ENCODE measurements around the gene WDR18. TPM values are rescaled to one million over a fixed set of nuclear protein-coding genes. Genes with fewer than 3 reads are reported as not detected.

Gene WDR18
- total and polyA plus RNA-seq, 2 donors (not counting 1 experiment from before 2014, with no cell fraction given) = 10.0 to 42.3 TPM

GRCh38 chr19:942133-942645, 42.0 kb upstream of the WDR18 start:
- no peaks in the 10 kb centered on the region for H3K27me3 ChIP-seq (ENCODE audit: control insufficient read depth, insufficient read depth, low read length)
- TF ChIP-seq, protein P1, sequence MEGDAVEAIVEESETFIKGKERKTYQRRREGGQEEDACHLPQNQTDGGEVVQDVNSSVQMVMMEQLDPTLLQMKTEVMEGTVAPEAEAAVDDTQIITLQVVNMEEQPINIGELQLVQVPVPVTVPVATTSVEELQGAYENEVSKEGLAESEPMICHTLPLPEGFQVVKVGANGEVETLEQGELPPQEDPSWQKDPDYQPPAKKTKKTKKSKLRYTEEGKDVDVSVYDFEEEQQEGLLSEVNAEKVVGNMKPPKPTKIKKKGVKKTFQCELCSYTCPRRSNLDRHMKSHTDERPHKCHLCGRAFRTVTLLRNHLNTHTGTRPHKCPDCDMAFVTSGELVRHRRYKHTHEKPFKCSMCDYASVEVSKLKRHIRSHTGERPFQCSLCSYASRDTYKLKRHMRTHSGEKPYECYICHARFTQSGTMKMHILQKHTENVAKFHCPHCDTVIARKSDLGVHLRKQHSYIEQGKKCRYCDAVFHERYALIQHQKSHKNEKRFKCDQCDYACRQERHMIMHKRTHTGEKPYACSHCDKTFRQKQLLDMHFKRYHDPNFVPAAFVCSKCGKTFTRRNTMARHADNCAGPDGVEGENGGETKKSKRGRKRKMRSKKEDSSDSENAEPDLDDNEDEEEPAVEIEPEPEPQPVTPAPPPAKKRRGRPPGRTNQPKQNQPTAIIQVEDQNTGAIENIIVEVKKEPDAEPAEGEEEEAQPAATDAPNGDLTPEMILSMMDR (conservative IDR thresholded peaks at IDR 0.05 in 1 of 2, IDR thresholded peaks at IDR 0.05 in 1 of 2; ENCODE audit: low read depth in 1 of 2, low read length in 2 of 2) = no peak
- TF ChIP-seq EZH2 (IDR thresholded peaks at IDR 0.05; ENCODE audit: low read length, missing control alignments) = no peak
- H2AFZ ChIP-seq (ENCODE audit: low read length) = no peak overlapping the region
- H3K79me2 ChIP-seq (ENCODE audit: control insufficient read depth, insufficient read depth, low read length) = peaks cover 67% of the 10 kb centered on the region
- H3K36me3 ChIP-seq (ENCODE audit: control insufficient read depth, insufficient read depth, low read length) = peaks cover 4% of the 10 kb centered on the region
- H3K9ac ChIP-seq (ENCODE audit: insufficient read depth, low read length) = no peak overlapping the region
- no peak overlapping the region for H3K4me2 ChIP-seq (ENCODE audit: extremely low read depth, insufficient read depth, low read length)
- H4K20me1 ChIP-seq (ENCODE audit: control insufficient read depth, extremely low read depth, insufficient read depth, low read length) = no peaks in the 10 kb centered on the region
- no peaks in the 10 kb centered on the region for H3K9me3 ChIP-seq (ENCODE audit: control insufficient read depth, insufficient read depth, low read depth, low read length)
- DNase-seq (ENCODE audit: low read depth in 2 of 2) = no peak
- H3K4me1 ChIP-seq (ENCODE audit: control insufficient read depth, extremely low read depth, insufficient read depth, low read length) = peaks cover 16% of the 10 kb centered on the region
- H3K4me3 ChIP-seq (replicated peaks in 1 of 4; ENCODE audit: control extremely low read depth in 1 of 4, insufficient read depth in 1 of 4, low read depth in 3 of 4, low read length in 4 of 4) = no peak overlapping the region
- no peak overlapping the region for H3K27ac ChIP-seq (ENCODE audit: insufficient read depth, low read length)

DNA sequence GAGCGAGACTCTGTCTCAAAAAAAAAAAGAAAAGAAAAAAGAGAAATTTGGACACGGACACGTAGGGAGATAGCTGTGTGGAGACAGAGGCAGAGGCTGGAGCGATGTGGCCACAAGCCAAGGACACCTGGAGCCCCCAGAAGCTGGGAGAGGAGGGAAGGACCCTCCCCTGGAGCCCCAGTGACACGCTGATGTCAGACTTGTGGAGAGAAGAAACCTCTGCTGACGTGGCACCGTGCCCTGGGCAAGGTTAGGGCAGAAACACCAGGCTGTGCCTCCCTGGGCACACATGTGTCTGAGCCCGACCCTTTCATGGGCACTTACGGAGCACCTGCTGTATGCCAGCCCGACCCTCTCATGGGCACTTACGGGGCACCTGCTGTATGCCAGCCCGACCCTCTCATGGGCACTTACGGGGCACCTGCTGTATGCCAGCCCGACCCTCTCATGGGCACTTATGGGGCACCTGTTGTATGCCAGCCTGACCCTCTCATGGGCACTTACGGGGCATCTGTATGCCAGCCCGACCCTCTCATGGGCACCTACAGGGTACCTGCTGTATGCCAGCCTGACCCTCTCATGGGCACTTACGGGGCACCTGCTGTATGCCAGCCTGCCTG, 40.5 kb upstream of the WDR18 start:
- H4K20me1 ChIP-seq (ENCODE audit: control insufficient read depth, extremely low read depth, insufficient read depth, low read length) = no peaks in the 10 kb centered on the region
- H2AFZ ChIP-seq (ENCODE audit: low read length) = no peak overlapping the region
- TF ChIP-seq, protein P1 (conservative IDR thresholded peaks at IDR 0.05 in 1 of 2, IDR thresholded peaks at IDR 0.05 in 1 of 2; ENCODE audit: low read depth in 1 of 2, low read length in 2 of 2) = no peak
- TF ChIP-seq EZH2 (IDR thresholded peaks at IDR 0.05; ENCODE audit: low read length, missing control alignments) = no peak
- H3K36me3 ChIP-seq (ENCODE audit: control insufficient read depth, insufficient read depth, low read length) = peaks cover 10% of the 10 kb centered on the region
- H3K27ac ChIP-seq (ENCODE audit: insufficient read depth, low read length) = no peak overlapping the region
- no peak overlapping the region for H3K4me3 ChIP-seq (replicated peaks in 1 of 4; ENCODE audit: control extremely low read depth in 1 of 4, insufficient read depth in 1 of 4, low read depth in 3 of 4, low read length in 4 of 4)
- H3K4me2 ChIP-seq (ENCODE audit: extremely low read depth, insufficient read depth, low read length) = no peak overlapping the region
- DNase-seq (ENCODE audit: low read depth in 2 of 2) = no peak
- peaks cover 16% of the 10 kb centered on the region for H3K4me1 ChIP-seq (ENCODE audit: control insufficient read depth, extremely low read depth, insufficient read depth, low read length)
- H3K9me3 ChIP-seq (ENCODE audit: control insufficient read depth, insufficient read depth, low read depth, low read length) = no peaks in the 10 kb centered on the region
- no peak overlapping the region for H3K9ac ChIP-seq (ENCODE audit: insufficient read depth, low read length)
- peaks cover 59% of the 10 kb centered on the region for H3K79me2 ChIP-seq (ENCODE audit: control insufficient read depth, insufficient read depth, low read length)
- H3K27me3 ChIP-seq (ENCODE audit: control insufficient read depth, insufficient read depth, low read length) = no peaks in the 10 kb centered on the region

DNA sequence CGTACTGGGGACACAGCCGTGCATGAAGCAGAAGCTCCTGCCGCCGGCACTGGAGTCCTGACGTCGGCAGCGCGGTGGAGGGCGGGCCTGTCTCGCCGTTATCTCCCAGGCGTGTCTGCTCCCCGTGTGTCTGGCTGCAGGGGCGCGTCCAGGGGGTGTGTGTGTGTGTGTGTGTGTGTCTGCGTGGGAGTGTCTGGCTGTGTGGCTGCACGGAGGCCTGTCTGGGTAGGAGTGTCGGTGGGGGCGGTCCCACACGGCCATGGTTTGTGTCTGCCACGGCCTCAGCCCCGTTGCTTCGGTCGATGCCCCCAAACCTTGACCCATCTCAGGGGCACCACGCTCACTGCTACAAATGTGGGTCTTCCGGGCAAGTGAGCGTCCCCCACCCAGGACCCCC, 40.0 kb upstream of the WDR18 start:
- Histone ChIP-seq H3K79me2 (ENCODE audit: control insufficient read depth, insufficient read depth, low read length) (peaks cover 58% of the 10 kb centered on the region), H3K4me3 (replicated peaks in 1 of 4; ENCODE audit: control extremely low read depth in 1 of 4, insufficient read depth in 1 of 4, low read depth in 3 of 4, low read length in 4 of 4) (no peak overlapping the region), H3K27me3 (ENCODE audit: control insufficient read depth, insufficient read depth, low read length) (no peaks in the 10 kb centered on the region), H3K9me3 (ENCODE audit: control insufficient read depth, insufficient read depth, low read depth, low read length) (no peaks in the 10 kb centered on the region), H3K4me1 (ENCODE audit: control insufficient read depth, extremely low read depth, insufficient read depth, low read length) (peaks cover 16% of the 10 kb centered on the region), H3K27ac (ENCODE audit: insufficient read depth, low read length) (no peak overlapping the region), H3K9ac (ENCODE audit: insufficient read depth, low read length) (no peak overlapping the region), H3K36me3 (ENCODE audit: control insufficient read depth, insufficient read depth, low read length) (peaks cover 10% of the 10 kb centered on the region), H4K20me1 (ENCODE audit: control insufficient read depth, extremely low read depth, insufficient read depth, low read length) (no peaks in the 10 kb centered on the region), H2AFZ (ENCODE audit: low read length) (no peak overlapping the region), H3K4me2 (ENCODE audit: extremely low read depth, insufficient read depth, low read length) (no peak overlapping the region)
- TF ChIP-seq, protein P1 (conservative IDR thresholded peaks at IDR 0.05 in 1 of 2, IDR thresholded peaks at IDR 0.05 in 1 of 2; ENCODE audit: low read depth in 1 of 2, low read length in 2 of 2) = no peak
- TF ChIP-seq EZH2 (IDR thresholded peaks at IDR 0.05; ENCODE audit: low read length, missing control alignments) = no peak
- DNase-seq (ENCODE audit: low read depth in 2 of 2) = no peak

All from fibroblast of lung (primary cell).